Stimulated activated CD4-positive, alpha-beta T cell treated with anti-CD3 and anti-CD28 coated beads, TNF-alpha, amount 100 ng/mL, for 4 hours (primary cell): ENCODE measurements around the gene EPHA10.

Experiments
- DNase-seq, 3 experiments: peaks; one replicate each; pipeline ENCODE4 v3.0.0-alpha.2; 2020; ENCODE audit warnings: low read depth in 3 of 3

Gene EPHA10

GRCh38 chr1:37676281-37677142 lies 88.4 kb downstream of the EPHA10 start:
- DNase-seq: no peak

- DNase-seq: peak in 1 of 3 experiments; percentile 15
Observed at GRCh38 chr1:37673920-37674319, 91.0 kb downstream of the EPHA10 start.

GRCh38 chr1:37672136-37672870 lies 92.6 kb downstream of the EPHA10 start:
- DNase-seq: no peak

- DNase-seq: no peak
Observed at GRCh38 chr1:37671261-37671660, 93.7 kb downstream of the EPHA10 start.

GRCh38 chr1:37670133-37670532 lies 94.8 kb downstream of the EPHA10 start:
- no peak for DNase-seq

GRCh38 chr1:37667023-37667671 lies 97.8 kb downstream of the EPHA10 start:
- no peak for DNase-seq

- DNase-seq: no peak
Observed at GRCh38 chr1:37666241-37666867, 98.6 kb downstream of the EPHA10 start.
